Stomach (tissue), 9 donors: Measurements from ENCODE around the gene TLL1. TPM values are rescaled to one million over a fixed set of nuclear protein-coding genes. Genes with fewer than 3 reads are reported as not detected.

Experiments used
- DNase-seq, 2 donors: peaks; one replicate each; pipeline versions ENCODE4 v3.0.0 to v3.0.0-alpha.2; 2013 to 2019
- H3K27ac ChIP-seq, 5 donors: fragments of 200-600 bp in 4 of 5; sonication (generic) in 4 of 5; one replicate each; pipeline ENCODE4 v1.5.1; 2013 to 2019; ENCODE audit warnings: mild to moderate bottlenecking in 1 of 5, moderate library complexity in 1 of 5
- H3K27me3 ChIP-seq, 3 donors: fragments of 200-600 bp; sonication (generic); one replicate each; pipeline ENCODE4 v1.5.1; 2017 to 2019; ENCODE audit warnings: mixed run types in 1 of 3
- H3K36me3 ChIP-seq, 4 donors: fragments of 200-600 bp; sonication (generic); 1 replicate in 3 of 4; 2 replicates in 1 of 4; pipeline ENCODE4 v1.5.1; 2016 to 2019
- H3K4me1 ChIP-seq, 4 donors: fragments of 200-600 bp; sonication (generic); one replicate each; pipeline ENCODE4 v1.5.1; 2016 to 2019
- H3K4me3 ChIP-seq, 4 donors: fragments of 200-600 bp; sonication (generic) in 3 of 4; one replicate each; pipeline ENCODE4 v1.5.1; 2016 to 2019; ENCODE audit warnings: mild to moderate bottlenecking in 1 of 4
- H3K9me3 ChIP-seq, 4 donors: fragments of 200-600 bp; sonication (generic); one replicate each; pipeline ENCODE4 v1.5.1; 2016 to 2019
- EP300 ChIP-seq: sonication (generic); formaldehyde crosslinking; IDR thresholded peaks from one replicate; pipeline ENCODE4 v1.6.1; 2017; ENCODE audit warnings: antibody characterized with exemption
- POLR2A ChIP-seq, 4 donors: fragments of 450-650 bp; IDR thresholded peaks; one replicate each; pipeline ENCODE4 v1.6.1; 2016; ENCODE audit warnings: antibody characterized with exemption in 4 of 4, control low read depth in 2 of 4, mild to moderate bottlenecking in 1 of 4, moderate library complexity in 1 of 4
- POLR2AphosphoS5 ChIP-seq, 3 donors: sonication (generic); formaldehyde crosslinking; IDR thresholded peaks; one replicate each; pipeline ENCODE4 v1.6.1; 2016; ENCODE audit warnings: antibody characterized with exemption in 3 of 3
- WGBS, 5 donors: extraction: QIAGEN DNeasy Blood & Tissue Kit in 3 of 5; methylation state at CpG; one replicate each; pipeline versions ENCODE4 v1.1.5 to v1.1.7; 2013 to 2018; 5-methylcytosine and 5-hydroxymethylcytosine counted together
- intact Hi-C: fragments of 100-400 bp; cut with DNase I; formaldehyde crosslinking; loops from one replicate; pipeline ENCODE4 v1.15.1; 2023; ENCODE audit warnings: low total_unique reads
- polyA plus RNA-seq, 3 donors: library from polyadenylated mRNA; stranded (reverse); fragments of 200-250 nt; gene quantifications; one replicate each; pipeline ENCODE4 v1.2.3, GENCODE V29; 2013
- total RNA-seq, 5 donors: library from RNA; depleted of rRNA; stranded (reverse); fragments of >200 nt; gene quantifications; one replicate each; pipeline versions ENCODE4 v1.1.0 to v1.2.3, GENCODE V29; 2014 to 2016
- TF ChIP-seq, protein P1 (sequence below), 7 experiments: fragments of 450-650 bp in 4 of 7; fragments of 200-600 bp in 3 of 7; sonication (generic) in 3 of 7; IDR thresholded peaks; one replicate each; pipeline ENCODE4 v1.5.1; 2016 to 2019; ENCODE audit warnings: antibody characterized with exemption in 7 of 7, control low read depth in 2 of 7, mild to moderate bottlenecking in 1 of 7
- donor health status: healthy with polysubstance abuse.
- donor health status: Bipolar disorder and iron deficiency.
- donor health status: healthy.

TLL1 gene
- total and polyA plus RNA-seq, 8 donors = under 0.01 to 27.5 (median 0.28) TPM; not detected in 1

DNA sequence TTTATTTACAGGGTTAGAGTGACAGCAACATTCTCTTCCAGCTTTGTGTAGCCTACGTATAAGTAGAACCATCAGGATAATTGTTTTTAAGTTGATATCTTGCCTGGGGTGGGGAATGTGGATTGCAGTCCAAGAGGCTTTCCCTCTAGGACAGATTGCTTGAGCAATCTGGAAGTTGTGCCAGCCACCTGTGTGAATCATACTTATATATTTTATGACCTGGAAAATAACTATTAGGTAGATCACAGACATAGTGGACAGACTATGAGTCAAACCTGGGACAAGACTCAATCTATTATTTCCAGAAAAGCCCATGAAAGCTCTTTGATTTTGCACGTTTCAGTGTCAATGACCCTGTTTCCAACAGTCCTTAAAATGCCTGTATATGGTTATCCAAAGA, 98.9 kb downstream of the TLL1 start:
- WGBS, 5 donors = 55 to 69% (median 59%) methylated on average over 2 of the region's 2 CpGs
- peaks cover 0 to 4% (median 2%) of the 10 kb centered on the region in 4 donors for H3K9me3 ChIP-seq
- TF ChIP-seq EP300 = no peak
- TF ChIP-seq, protein P1, sequence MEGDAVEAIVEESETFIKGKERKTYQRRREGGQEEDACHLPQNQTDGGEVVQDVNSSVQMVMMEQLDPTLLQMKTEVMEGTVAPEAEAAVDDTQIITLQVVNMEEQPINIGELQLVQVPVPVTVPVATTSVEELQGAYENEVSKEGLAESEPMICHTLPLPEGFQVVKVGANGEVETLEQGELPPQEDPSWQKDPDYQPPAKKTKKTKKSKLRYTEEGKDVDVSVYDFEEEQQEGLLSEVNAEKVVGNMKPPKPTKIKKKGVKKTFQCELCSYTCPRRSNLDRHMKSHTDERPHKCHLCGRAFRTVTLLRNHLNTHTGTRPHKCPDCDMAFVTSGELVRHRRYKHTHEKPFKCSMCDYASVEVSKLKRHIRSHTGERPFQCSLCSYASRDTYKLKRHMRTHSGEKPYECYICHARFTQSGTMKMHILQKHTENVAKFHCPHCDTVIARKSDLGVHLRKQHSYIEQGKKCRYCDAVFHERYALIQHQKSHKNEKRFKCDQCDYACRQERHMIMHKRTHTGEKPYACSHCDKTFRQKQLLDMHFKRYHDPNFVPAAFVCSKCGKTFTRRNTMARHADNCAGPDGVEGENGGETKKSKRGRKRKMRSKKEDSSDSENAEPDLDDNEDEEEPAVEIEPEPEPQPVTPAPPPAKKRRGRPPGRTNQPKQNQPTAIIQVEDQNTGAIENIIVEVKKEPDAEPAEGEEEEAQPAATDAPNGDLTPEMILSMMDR (IDR thresholded peaks at IDR 0.05) = no peak
- TF ChIP-seq POLR2A (IDR thresholded peaks at IDR 0.05) = no peak
- no peak for TF ChIP-seq POLR2AphosphoS5 (IDR thresholded peaks at IDR 0.05)
- H3K27me3 ChIP-seq = no peaks in the 10 kb centered on the region
- H3K4me1 ChIP-seq = no peaks in the 10 kb centered on the region
- no peak for DNase-seq
- no peak overlapping the region for H3K4me3 ChIP-seq
- H3K36me3 ChIP-seq = no peaks in the 10 kb centered on the region
- intact Hi-C loops = no loop called here
- no peak overlapping the region for H3K27ac ChIP-seq

DNA sequence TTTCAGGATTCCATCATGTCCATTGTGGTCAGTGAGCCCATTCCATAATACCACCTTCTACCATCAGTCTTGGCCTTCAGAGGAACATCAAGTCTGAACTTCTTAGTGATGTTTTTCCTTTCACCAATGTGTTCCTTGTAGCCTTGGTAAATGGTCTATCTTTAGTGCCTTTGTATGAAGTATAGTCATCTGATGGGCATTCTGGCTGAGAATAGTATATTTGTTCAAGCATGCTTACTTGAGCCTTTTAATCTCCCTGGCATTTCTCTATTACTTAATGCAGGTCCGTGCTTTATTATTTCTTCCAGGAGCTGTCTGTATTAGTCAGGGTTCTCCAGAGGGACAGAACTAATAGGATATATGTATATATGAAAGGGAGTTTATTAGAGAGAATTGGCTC, 99.7 kb downstream of the TLL1 start:
- H3K27me3 ChIP-seq = no peaks in the 10 kb centered on the region
- no peak overlapping the region for H3K4me3 ChIP-seq
- no peaks in the 10 kb centered on the region for H3K9me3 ChIP-seq
- no peaks in the 10 kb centered on the region for H3K36me3 ChIP-seq
- H3K27ac ChIP-seq = no peak overlapping the region
- TF ChIP-seq POLR2A (IDR thresholded peaks at IDR 0.05) (no peak), POLR2AphosphoS5 (IDR thresholded peaks at IDR 0.05) (no peak), EP300 (no peak)
- TF ChIP-seq, protein P1 (IDR thresholded peaks at IDR 0.05) = no peak
- H3K4me1 ChIP-seq = no peaks in the 10 kb centered on the region
- DNase-seq = no peak
- intact Hi-C loops = no loop called here
- WGBS, 5 donors = 70 to 96% (median 83%) methylated on average over 1 of the region's 1 CpG

DNA sequence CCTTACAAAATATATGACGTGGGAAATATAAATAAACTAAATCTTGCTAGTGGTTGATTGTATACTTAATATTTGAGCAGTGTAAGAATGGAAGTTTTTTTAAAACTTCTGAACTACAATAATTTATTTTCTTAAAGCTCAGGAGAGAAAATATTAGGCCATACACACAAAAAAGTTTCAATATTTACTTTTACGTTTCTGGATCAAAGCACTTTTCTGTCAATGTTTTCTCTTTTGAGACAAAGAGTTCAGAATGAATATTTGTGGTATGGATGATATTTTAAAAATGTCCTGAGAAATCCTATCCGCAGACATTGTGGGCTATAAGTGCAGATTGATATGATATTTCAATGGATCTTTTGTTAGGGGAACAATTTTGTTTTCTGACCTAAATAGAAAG, 109.9 kb downstream of the TLL1 start:
- DNase-seq = no peak
- no peak overlapping the region for H3K27ac ChIP-seq

DNA sequence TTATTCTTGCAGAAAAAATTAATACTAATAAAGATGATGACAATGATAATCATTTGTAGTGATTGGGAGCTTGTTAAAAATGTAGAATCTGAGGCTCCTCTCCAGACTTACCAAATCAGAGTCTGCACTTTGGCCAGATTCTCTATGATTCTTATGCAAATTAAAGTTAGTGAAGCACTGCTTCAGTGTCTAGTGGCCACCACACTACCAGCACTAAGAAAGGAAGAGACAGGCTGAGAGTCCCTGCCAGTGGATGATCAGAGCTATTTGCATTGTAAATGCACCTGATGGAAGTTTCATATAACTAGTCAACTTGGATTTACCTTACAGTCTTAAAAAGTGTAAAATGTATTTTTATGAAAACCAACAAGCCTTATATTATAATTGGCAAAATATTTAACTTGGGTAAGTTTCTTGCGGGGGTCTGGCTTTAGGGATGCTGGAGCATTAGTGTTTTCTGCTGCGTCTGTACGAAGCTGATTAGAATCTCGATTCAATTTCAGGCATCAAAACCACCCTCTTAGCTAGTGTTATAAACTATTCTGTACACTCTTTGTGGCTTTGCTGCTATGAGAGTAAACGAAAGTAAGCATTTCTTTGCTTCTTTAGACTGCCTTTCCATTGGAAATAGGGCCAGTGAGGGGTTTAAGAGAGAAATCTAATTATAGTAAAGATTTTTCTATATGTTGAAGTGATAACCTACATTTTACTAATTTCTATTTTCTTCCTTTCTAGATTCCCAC, 114.1 kb downstream of the TLL1 start:
- Histone ChIP-seq H3K9me3 (no peaks in the 10 kb centered on the region), H3K27me3 (no peaks in the 10 kb centered on the region), H3K4me1 (no peaks in the 10 kb centered on the region), H3K27ac (no peak overlapping the region), H3K36me3 (no peaks in the 10 kb centered on the region), H3K4me3 (no peak overlapping the region)
- intact Hi-C loops = no loop called here
- WGBS, 5 donors = 50 to 63% (median 54%) methylated on average over 5 of the region's 5 CpGs
- TF ChIP-seq, protein P1 (IDR thresholded peaks at IDR 0.05) = no peak
- TF ChIP-seq EP300 (no peak), POLR2AphosphoS5 (IDR thresholded peaks at IDR 0.05) (no peak), POLR2A (IDR thresholded peaks at IDR 0.05) (no peak)
- no peak for DNase-seq

More for the DNA sequence above, 109.9 kb downstream of the TLL1 start:
- Histone ChIP-seq H3K4me3 (no peak overlapping the region), H3K27me3 (no peaks in the 10 kb centered on the region), H3K9me3 (no peaks in the 10 kb centered on the region), H3K4me1 (no peaks in the 10 kb centered on the region), H3K36me3 (no peaks in the 10 kb centered on the region)
- intact Hi-C loops = no loop called here
- TF ChIP-seq POLR2AphosphoS5 (IDR thresholded peaks at IDR 0.05) (no peak), EP300 (no peak), POLR2A (IDR thresholded peaks at IDR 0.05) (no peak)
- TF ChIP-seq, protein P1 (IDR thresholded peaks at IDR 0.05) = no peak
- 26 to 53% (median 33%) methylated on average over 3 of the region's 3 CpGs for WGBS, 5 donors
